Endothelial cell of umbilical vein (primary cell): ENCODE measurements around the gene CH25H. TPM values are rescaled to one million over a fixed set of nuclear protein-coding genes. Genes with fewer than 3 reads are reported as not detected.

ENCODE experiments used
- BruUV-seq: library from RNA; stranded (reverse); fragments of 400-500 nt; replicated peaks from 2 replicates; lab custom pipeline; 2021; lab: Mats Ljungman, UMichigan
- CTCF ChIA-PET: fragments of 300-600, 350-600 bp; sonication (Branson Sonifier 250); formaldehyde crosslinking; loops from one replicate; lab custom pipeline; 2021; ENCODE audit warnings: antibody characterized with exemption, inconsistent platforms; lab: Charles Lee
- POLR2A ChIA-PET: fragments of 300-600, 350-600 bp; sonication (Branson Sonifier 250); formaldehyde crosslinking; loops from one replicate; lab custom pipeline; 2021; ENCODE audit warnings: antibody characterized with exemption, inconsistent platforms; lab: Charles Lee
- DNase-seq: peaks from one replicate; pipeline ENCODE4 v3.0.0-alpha.2; 2011; ENCODE audit warnings: low read depth, low spot score
- FAIRE-seq: peaks from 2 replicates; lab custom pipeline; 2011; peaks lifted over from hg19 to GRCh38; lab: Jason Lieb, UNC
- H2AFZ ChIP-seq: 2 replicates; pipeline ENCODE4 v1.6.0; 2012; ENCODE audit warnings: low read depth, low read length, control low read depth, inconsistent platforms
- H3K27ac ChIP-seq: 2 replicates; pipeline ENCODE4 v1.5.1; 2011; ENCODE audit warnings: low read depth, mild to moderate bottlenecking, control low read depth, low read length, moderate library complexity; ENCODE audit not compliant: insufficient read depth
- H3K27me3 ChIP-seq, 2 experiments: 2 replicates each; pipeline versions ENCODE4 v1.6.0 to v1.6.1; 2011; ENCODE audit warnings: low read length in 2 of 2, mixed read lengths in 1 of 2; ENCODE audit not compliant: control insufficient read depth in 2 of 2, insufficient read depth in 2 of 2
- H3K36me3 ChIP-seq, 2 experiments: 2 replicates in 1 of 2; 3 replicates in 1 of 2; pipeline ENCODE4 v1.5.1; 2011; ENCODE audit warnings: low read length in 2 of 2, mild to moderate bottlenecking in 1 of 2, moderate library complexity in 1 of 2; ENCODE audit not compliant: control insufficient read depth in 2 of 2, insufficient read depth in 2 of 2; ENCODE audit errors: extremely low read depth in 1 of 2
- H3K4me1 ChIP-seq: 3 replicates; pipeline ENCODE4 v1.5.1; 2011; ENCODE audit warnings: mild to moderate bottlenecking, low read length; ENCODE audit not compliant: control insufficient read depth, insufficient read depth; ENCODE audit errors: extremely low read depth
- H3K4me2 ChIP-seq: 2 replicates; pipeline ENCODE4 v1.6.1; 2011; ENCODE audit warnings: low read length, control low read depth, mixed read lengths; ENCODE audit not compliant: insufficient read depth
- H3K4me3 ChIP-seq, 3 experiments: fragments of 200-600 bp in 1 of 3; sonication (generic), shearing (Covaris generic) in 1 of 3; replicated peaks in 1 of 3; 2 replicates each; pipeline ENCODE4 v1.5.1; 2011 to 2016; ENCODE audit warnings: control low read depth in 3 of 3, low read length in 3 of 3, mild to moderate bottlenecking in 2 of 3, inconsistent platforms in 1 of 3, low read depth in 1 of 3, moderate library complexity in 1 of 3; ENCODE audit not compliant: insufficient read depth in 1 of 3
- H3K79me2 ChIP-seq: 2 replicates; pipeline ENCODE4 v1.6.0; 2012; ENCODE audit warnings: low read length, inconsistent platforms; ENCODE audit not compliant: control insufficient read depth, insufficient read depth
- H3K9ac ChIP-seq: replicated peaks from 2 replicates; pipeline ENCODE3; 2011; ENCODE audit warnings: low read length, control low read depth; ENCODE audit not compliant: insufficient read depth; ENCODE audit errors: extremely low read depth
- H3K9me1 ChIP-seq: replicated peaks from 3 replicates; pipeline ENCODE4 v1.6.0; 2011; ENCODE audit warnings: mild to moderate bottlenecking, low read length; ENCODE audit not compliant: control insufficient read depth, insufficient read depth; ENCODE audit errors: extremely low read depth
- H3K9me3 ChIP-seq: replicated peaks from 2 replicates; pipeline ENCODE4 v1.5.1; 2012; ENCODE audit warnings: low read length, inconsistent platforms; ENCODE audit not compliant: control insufficient read depth, insufficient read depth
- H4K20me1 ChIP-seq: replicated peaks from 2 replicates; pipeline ENCODE3; 2011; ENCODE audit warnings: mild to moderate bottlenecking, low read length; ENCODE audit not compliant: control insufficient read depth, insufficient read depth; ENCODE audit errors: extremely low read depth
- CTCF ChIP-seq, 2 donors: IDR thresholded peaks; 1 replicate in 1 of 2; 2 replicates in 1 of 2; pipeline ENCODE4 v1.5.1; 2011; ENCODE audit warnings: low read length in 2 of 2, mild to moderate bottlenecking in 2 of 2, moderate library complexity in 2 of 2, control low read depth in 1 of 2, inconsistent platforms in 1 of 2, low read depth in 1 of 2; ENCODE audit not compliant: insufficient read depth in 1 of 2; ENCODE audit errors: extremely low read depth in 1 of 2
- EZH2 ChIP-seq: IDR thresholded peaks from 2 replicates; pipeline ENCODE4 v1.6.1; 2012; ENCODE audit warnings: borderline replicate concordance, low read depth, mild to moderate bottlenecking, moderate library complexity, low read length, inconsistent platforms; ENCODE audit not compliant: severe bottlenecking
- FOS ChIP-seq: IDR thresholded peaks from 2 replicates; pipeline ENCODE4 v1.6.1; 2011; ENCODE audit warnings: mild to moderate bottlenecking, low read length, moderate library complexity, borderline replicate concordance; ENCODE audit not compliant: insufficient read depth
- GATA2 ChIP-seq: IDR thresholded peaks from 2 replicates; pipeline ENCODE4 v1.7.0; 2011; ENCODE audit warnings: low read depth, mild to moderate bottlenecking, moderate library complexity, mixed read lengths, low read length; ENCODE audit not compliant: insufficient read length, insufficient read depth
- JUN ChIP-seq: IDR thresholded peaks from 2 replicates; pipeline ENCODE4 v1.6.1; 2011; ENCODE audit warnings: borderline replicate concordance, low read depth; ENCODE audit not compliant: insufficient read length, insufficient read depth
- MAX ChIP-seq: IDR thresholded peaks from 2 replicates; pipeline ENCODE4 v1.6.1; 2011; ENCODE audit not compliant: insufficient read depth, insufficient read length
- MYC ChIP-seq: IDR thresholded peaks from one replicate; pipeline ENCODE4 v1.6.1; 2011; ENCODE audit warnings: mild to moderate bottlenecking, low read depth, low read length
- POLR2A ChIP-seq: IDR thresholded peaks from 2 replicates; pipeline ENCODE4 v1.6.1; 2012; ENCODE audit warnings: low read depth, mild to moderate bottlenecking, control low read depth, low read length
- POLR2AphosphoS5 ChIP-seq: IDR thresholded peaks from 2 replicates; pipeline ENCODE4 v1.6.1; 2012; ENCODE audit warnings: low read depth, mild to moderate bottlenecking, control low read depth, low read length, moderate library complexity; ENCODE audit not compliant: insufficient read depth
- dilution Hi-C: fragments of 300-500 bp; cut with MboI; formaldehyde crosslinking; loops from one replicate; pipeline ENCODE4 v1.15.0; 2019; ENCODE audit warnings: low sequenced_read_pairs; ENCODE audit not compliant: extremely low pct_ligation_motif_present
- intact Hi-C: fragments of 100-400 bp; cut with micrococcal nuclease; formaldehyde crosslinking; loops from one replicate; pipeline ENCODE4 v1.10.0; 2022
- polyA plus RNA-seq, 4 experiments: library from polyadenylated mRNA; depleted of rRNA in 3 of 4; stranded (reverse) in 3 of 4; unstranded in 1 of 4; fragments of >200 nt; gene quantifications; 2 replicates each; pipeline versions ENCODE4 v1.2.1 to v1.2.3, GENCODE V29; 2011 to 2012; ENCODE audit warnings: missing spikeins in 1 of 4
- total RNA-seq: library from RNA; stranded (reverse); gene quantifications from 2 replicates; pipeline ENCODE4 v1.2.3, GENCODE V29; 2021

Gene CH25H
- total and polyA plus RNA-seq, 2 donors (not counting 3 experiments of a cell fraction or from before 2014, with no cell fraction given) = 0.30 TPM; not detected in 1

- BruUV-seq = no TSS peak
- ChIA-PET CTCF (no interaction called here), POLR2A (no interaction called here)
- no peaks in the 10 kb centered on the region for H3K36me3 ChIP-seq
- dilution Hi-C loops (no loop called here), intact Hi-C loops (no loop called here)
- no peak overlapping the region for H3K9ac ChIP-seq
- no peaks in the 10 kb centered on the region for H4K20me1 ChIP-seq
- H3K79me2 ChIP-seq = no peaks in the 10 kb centered on the region
- no peak overlapping the region for H3K4me2 ChIP-seq
- no peak overlapping the region for H3K4me3 ChIP-seq
- H2AFZ ChIP-seq = no peak overlapping the region
- no peak for DNase-seq
- no peaks in the 10 kb centered on the region for H3K27me3 ChIP-seq
- no peak for TF ChIP-seq MYC
- no peak for TF ChIP-seq POLR2A
- no peak for TF ChIP-seq JUN
- no peak for TF ChIP-seq EZH2
- TF ChIP-seq CTCF (IDR thresholded peaks at IDR 0.05; ENCODE audit: extremely low read depth in 1 of 2, insufficient read depth in 1 of 2, low read depth in 1 of 2, low read length in 2 of 2) = no peak
- TF ChIP-seq FOS = no peak
- TF ChIP-seq POLR2AphosphoS5 = no peak
- TF ChIP-seq GATA2 = no peak
- no peak for TF ChIP-seq MAX
- FAIRE-seq = no peak
- no peaks in the 10 kb centered on the region for H3K9me1 ChIP-seq
- no peaks in the 10 kb centered on the region for H3K4me1 ChIP-seq
- H3K27ac ChIP-seq = no peak overlapping the region
- H3K9me3 ChIP-seq = no peaks in the 10 kb centered on the region
Measured at GRCh38 chr10:89158446-89158845, 48.7 kb downstream of the CH25H start.
